Measurements from ENCODE around the gene SWSAP1.

The SWSAP1 gene

GRCh38 chr19:11408591-11408990, 34.1 kb downstream of the SWSAP1 start:
- in situ Hi-C loops (cut with HindIII; ENCODE audit: low sequenced_read_pairs) = no loop called here

- in situ Hi-C loops (cut with HindIII; ENCODE audit: low sequenced_read_pairs) = no loop called here
These were observed 36.2 kb downstream of the SWSAP1 start for GRCh38 chr19:11410682-11411081.

- in situ Hi-C loops (cut with HindIII; ENCODE audit: low sequenced_read_pairs) = no loop called here
These were observed 40.1 kb downstream of the SWSAP1 start for GRCh38 chr19:11414544-11414943.

GRCh38 chr19:11416346-11417052, 42.0 kb downstream of the SWSAP1 start:
- in situ Hi-C loops (cut with HindIII; ENCODE audit: low sequenced_read_pairs) = no loop called here

- in situ Hi-C loops (cut with HindIII; ENCODE audit: low sequenced_read_pairs) = no loop called here
These were observed 43.7 kb downstream of the SWSAP1 start for GRCh38 chr19:11418094-11418548.

GRCh38 chr19:11418549-11419506, 44.4 kb downstream of the SWSAP1 start, which contains the start of gene RGL3:
Gene RGL3, minus strand, starts transcription at chr19:11419314. Its CDS starts 36 bp downstream, at chr19:11419278.
- in situ Hi-C loops (cut with HindIII; ENCODE audit: low sequenced_read_pairs) = no loop called here

- in situ Hi-C loops (cut with HindIII; ENCODE audit: low sequenced_read_pairs) = no loop called here
These were observed 46.2 kb downstream of the SWSAP1 start for GRCh38 chr19:11420429-11421370.

- in situ Hi-C loops (cut with HindIII; ENCODE audit: low sequenced_read_pairs) = no loop called here
These were observed 47.1 kb downstream of the SWSAP1 start for GRCh38 chr19:11421371-11422098.

GRCh38 chr19:11422163-11423065, 47.9 kb downstream of the SWSAP1 start:
- in situ Hi-C loops (cut with HindIII; ENCODE audit: low sequenced_read_pairs) = no loop called here

- in situ Hi-C loops (cut with HindIII; ENCODE audit: low sequenced_read_pairs) = no loop called here
These were observed 48.8 kb downstream of the SWSAP1 start for GRCh38 chr19:11423164-11423790.

GRCh38 chr19:11423791-11424181, 49.3 kb downstream of the SWSAP1 start:
- in situ Hi-C loops (cut with HindIII; ENCODE audit: low sequenced_read_pairs) = no loop called here

All from DLD1 (cell line).